Activated T-helper 1 cell treated with anti-CD3 and anti-CD28 coated beads, Interleukin-12 subunit alpha, Interleukin-12 subunit beta, Interleukin-2, Interleukin-4 antibody, amounts not matched to agents 30 ng/mL and 10 ng/mL and 1 ng/mL, durations not matched to agents 14 hours and 24 hours and 36 hours (primary cell): ENCODE results near the gene COA8. TPM values are rescaled to one million over a fixed set of nuclear protein-coding genes. Genes with fewer than 3 reads are reported as not detected.

Experiments
- DNase-seq: peaks from one replicate; pipeline ENCODE4 v3.0.0; 2021; ENCODE audit warnings: low spot score
- H3K27ac Mint-ChIP-seq: one replicate; pipeline ENCODE4 v1.8.0; 2021; ENCODE audit warnings: mild to moderate bottlenecking, mixed read lengths
- H3K27me3 Mint-ChIP-seq: one replicate; pipeline ENCODE4 v1.8.0; 2022; ENCODE audit warnings: mild to moderate bottlenecking, moderate library complexity, mixed read lengths; ENCODE audit not compliant: insufficient read depth
- H3K36me3 Mint-ChIP-seq: one replicate; pipeline ENCODE4 v1.8.0; 2021; ENCODE audit warnings: low read depth, mixed read lengths
- H3K4me1 Mint-ChIP-seq: one replicate; pipeline ENCODE4 v1.8.0; 2021; ENCODE audit warnings: low read depth, mixed read lengths
- H3K4me3 Mint-ChIP-seq: one replicate; pipeline ENCODE4 v1.8.0; 2021; ENCODE audit warnings: mild to moderate bottlenecking, moderate library complexity, mixed read lengths
- H3K9me3 Mint-ChIP-seq: one replicate; pipeline ENCODE4 v1.8.0; 2021; ENCODE audit warnings: mixed read lengths
- intact Hi-C: fragments of 100-400 bp; cut with micrococcal nuclease; formaldehyde crosslinking; loops from one replicate; pipeline ENCODE4 v1.15.1; 2024
- total RNA-seq: library from RNA; stranded (reverse); gene quantifications from 2 replicates; pipeline ENCODE4 v1.2.3, GENCODE V29; 2022

The COA8 gene
- 37.2 and 39.7 TPM in 2 replicates for total RNA-seq

GRCh38 chr14:103562429-103563225, at the start of gene COA8, which contains the start of gene BAG5:
Gene COA8, plus strand, starts transcription at chr14:103562960. Its CDS starts 42 bp downstream, at chr14:103563002.
Gene BAG5, minus strand, starts transcription at chr14:103562657. Its CDS starts 1,493 bp downstream, at chr14:103561164.
- H3K4me1 Mint-ChIP-seq: peaks cover 29% of the 10 kb centered on the region
- H3K4me3 Mint-ChIP-seq: peak within 1 kb of the TSS; percentile 96
- peak within 1 kb of the TSS; percentile 94 for H3K27ac Mint-ChIP-seq
- H3K36me3 Mint-ChIP-seq: peaks cover 24% of the 10 kb centered on the region
- no peaks in the 10 kb centered on the region for H3K27me3 Mint-ChIP-seq
- peak; percentile 83 for DNase-seq
- intact Hi-C loops: loop anchor here (1.0 to 5.0 kb wide), 8 partner anchors 10 to 1424 kb away; partner anchors contain the start of genes EIF5, KLC1, TRMT61A and WDR20
- no peaks in the 10 kb centered on the region for H3K9me3 Mint-ChIP-seq

GRCh38 chr14:103514596-103515421, 48.0 kb upstream of the COA8 start:
- Mint-ChIP-seq H3K4me1 (peaks cover 6% of the 10 kb centered on the region), H3K27ac (no peak overlapping the region), H3K36me3 (peaks cover 8% of the 10 kb centered on the region), H3K9me3 (no peaks in the 10 kb centered on the region), H3K4me3 (no peak overlapping the region), H3K27me3 (peaks cover 4% of the 10 kb centered on the region)
- DNase-seq: no peak
- intact Hi-C loops: no loop called here

- no peak for DNase-seq
- peaks cover 6% of the 10 kb centered on the region for H3K4me1 Mint-ChIP-seq
- no peaks in the 10 kb centered on the region for H3K9me3 Mint-ChIP-seq
- H3K4me3 Mint-ChIP-seq: no peak overlapping the region
- peaks cover 4% of the 10 kb centered on the region for H3K27me3 Mint-ChIP-seq
- no peak overlapping the region for H3K27ac Mint-ChIP-seq
- peaks cover 5% of the 10 kb centered on the region for H3K36me3 Mint-ChIP-seq
- intact Hi-C loops: no loop called here
These were observed 46.2 kb upstream of the COA8 start for GRCh38 chr14:103516426-103517173.

- Mint-ChIP-seq H3K4me1 (peaks cover 6% of the 10 kb centered on the region), H3K4me3 (no peak overlapping the region), H3K9me3 (no peaks in the 10 kb centered on the region), H3K36me3 (peaks cover 5% of the 10 kb centered on the region), H3K27me3 (peaks cover 4% of the 10 kb centered on the region), H3K27ac (no peak overlapping the region)
- DNase-seq: no peak
- intact Hi-C loops: no loop called here
These were observed 45.6 kb upstream of the COA8 start for GRCh38 chr14:103517174-103517566.

GRCh38 chr14:103517721-103518421, 44.9 kb upstream of the COA8 start:
- intact Hi-C loops: loop anchor here (1.0 kb wide), 1 partner anchor 28 kb away; no protein-coding TSS in a partner anchor

GRCh38 chr14:103518422-103519042, 44.2 kb upstream of the COA8 start:
- intact Hi-C loops: loop anchor here (1.0 kb wide), 1 partner anchor 28 kb away; no protein-coding TSS in a partner anchor
- DNase-seq: no peak
- Mint-ChIP-seq H3K9me3 (no peaks in the 10 kb centered on the region), H3K4me3 (no peak overlapping the region), H3K27ac (no peak overlapping the region), H3K4me1 (peaks cover 6% of the 10 kb centered on the region), H3K36me3 (no peaks in the 10 kb centered on the region), H3K27me3 (peaks cover 8% of the 10 kb centered on the region)

More at GRCh38 chr14:103517721-103518421, 44.9 kb upstream of the COA8 start:
- H3K27me3 Mint-ChIP-seq: peaks cover 4% of the 10 kb centered on the region
- peaks cover 6% of the 10 kb centered on the region for H3K4me1 Mint-ChIP-seq
- H3K36me3 Mint-ChIP-seq: no peaks in the 10 kb centered on the region
- no peak overlapping the region for H3K4me3 Mint-ChIP-seq
- no peak for DNase-seq
- H3K27ac Mint-ChIP-seq: no peak overlapping the region
- no peaks in the 10 kb centered on the region for H3K9me3 Mint-ChIP-seq

GRCh38 chr14:103519043-103519836, 43.5 kb upstream of the COA8 start:
- peaks cover 14% of the 10 kb centered on the region for H3K27me3 Mint-ChIP-seq

GRCh38 chr14:103519837-103520212, 42.9 kb upstream of the COA8 start:
- Mint-ChIP-seq H3K27ac (no peak overlapping the region), H3K27me3 (peaks cover 19% of the 10 kb centered on the region), H3K9me3 (no peaks in the 10 kb centered on the region), H3K36me3 (no peaks in the 10 kb centered on the region), H3K4me3 (peak overlapping the region; percentile 64), H3K4me1 (peaks cover 6% of the 10 kb centered on the region)
- no peak for DNase-seq
- intact Hi-C loops: loop anchor here (10.0 kb wide), 1 partner anchor 185 kb away; the partner anchor contains the start of gene EIF5

More at GRCh38 chr14:103519043-103519836, 43.5 kb upstream of the COA8 start:
- peak overlapping the region; percentile 56 for H3K4me3 Mint-ChIP-seq
- no peaks in the 10 kb centered on the region for H3K9me3 Mint-ChIP-seq
- intact Hi-C loops: no loop called here
- H3K4me1 Mint-ChIP-seq: peaks cover 6% of the 10 kb centered on the region
- no peaks in the 10 kb centered on the region for H3K36me3 Mint-ChIP-seq
- no peak for DNase-seq
- H3K27ac Mint-ChIP-seq: no peak overlapping the region

GRCh38 chr14:103520269-103520656, 42.5 kb upstream of the COA8 start:
- Mint-ChIP-seq H3K4me3 (peak overlapping the region; percentile 64), H3K4me1 (peaks cover 6% of the 10 kb centered on the region), H3K27ac (no peak overlapping the region), H3K27me3 (peaks cover 19% of the 10 kb centered on the region), H3K9me3 (no peaks in the 10 kb centered on the region), H3K36me3 (no peaks in the 10 kb centered on the region)
- DNase-seq: no peak
- intact Hi-C loops: loop anchor here (10.0 kb wide), 1 partner anchor 185 kb away; the partner anchor contains the start of gene EIF5

- H3K36me3 Mint-ChIP-seq: no peaks in the 10 kb centered on the region
- intact Hi-C loops: loop anchor here (1.0 to 10.0 kb wide), 2 partner anchors 8 to 186 kb away; partner anchors contain the start of genes EIF5 and TRMT61A
- H3K27ac Mint-ChIP-seq: no peak overlapping the region
- DNase-seq: peak; percentile 54
- no peaks in the 10 kb centered on the region for H3K9me3 Mint-ChIP-seq
- H3K4me3 Mint-ChIP-seq: peak overlapping the region; percentile 19
- peaks cover 19% of the 10 kb centered on the region for H3K27me3 Mint-ChIP-seq
- peaks cover 6% of the 10 kb centered on the region for H3K4me1 Mint-ChIP-seq
These were observed 41.9 kb upstream of the COA8 start for GRCh38 chr14:103520657-103521437.
